GM18526 (cell line): ENCODE measurements around the gene UBN2.

Experiments used
- POLR2A ChIP-seq: IDR thresholded peaks from 3 replicates; pipeline ENCODE4 v1.6.1; 2011; ENCODE audit not compliant: insufficient read length; ENCODE audit errors: extremely low read depth

UBN2 gene

GRCh38 chr7:139332697-139333359, 101.8 kb downstream of the UBN2 start:
- no peak for TF ChIP-seq POLR2A

- no peak for TF ChIP-seq POLR2A
Observed at GRCh38 chr7:139334399-139335150, 103.5 kb downstream of the UBN2 start.

- no peak for TF ChIP-seq POLR2A
Observed at GRCh38 chr7:139339025-139339424, 108.0 kb downstream of the UBN2 start.

DNA sequence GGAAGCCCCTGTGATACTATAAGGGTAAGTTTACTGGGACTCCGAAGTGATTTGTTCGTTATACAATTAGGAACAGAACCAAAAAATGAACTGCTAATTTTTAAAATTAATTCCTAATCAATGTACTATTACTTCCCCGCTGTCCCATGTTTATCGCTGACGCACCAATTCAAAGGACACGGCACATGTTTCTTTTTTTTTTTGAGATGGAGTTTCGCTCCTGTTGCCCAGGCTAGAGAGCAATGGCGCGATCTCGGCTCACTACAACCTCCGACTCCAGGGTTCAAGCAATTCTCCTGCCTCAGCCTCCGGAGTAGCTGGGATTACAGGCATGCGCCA, 108.6 kb downstream of the UBN2 start:
- TF ChIP-seq POLR2A = no peak

GRCh38 chr7:139340037-139340807, 109.2 kb downstream of the UBN2 start:
- TF ChIP-seq POLR2A = peak; percentile 23

GRCh38 chr7:139340808-139341057, 109.7 kb downstream of the UBN2 start:
- TF ChIP-seq POLR2A = no peak

- TF ChIP-seq POLR2A = peak; percentile 45
Observed at GRCh38 chr7:139341058-139341775, 110.2 kb downstream of the UBN2 start, which contains the start of gene FMC1. Gene FMC1 (plus strand): TSS chr7:139341337. CDS start chr7:139341385, 48 bp downstream.

GRCh38 chr7:139341776-139342226, 110.8 kb downstream of the UBN2 start:
- no peak for TF ChIP-seq POLR2A

GRCh38 chr7:139345042-139345441, 114.0 kb downstream of the UBN2 start:
- TF ChIP-seq POLR2A = no peak

DNA sequence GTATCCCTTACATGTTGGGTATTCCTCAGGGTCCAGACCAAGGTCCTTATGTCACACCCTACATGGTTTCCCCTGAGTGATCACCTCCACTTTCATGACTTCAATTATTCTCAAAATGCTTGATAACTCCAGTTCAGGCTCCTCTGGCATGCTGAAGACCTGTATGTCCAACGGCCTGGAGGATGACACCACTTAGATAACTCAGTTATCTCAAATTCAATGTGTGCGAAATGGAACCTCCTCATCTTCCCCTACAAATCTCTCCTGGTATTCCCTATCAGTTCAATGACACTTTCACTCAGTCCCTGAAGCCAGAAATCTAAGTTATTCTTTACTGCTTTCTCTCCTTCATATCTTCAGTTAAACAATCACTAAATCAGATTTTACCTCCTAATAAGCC, 120.0 kb downstream of the UBN2 start:
- TF ChIP-seq POLR2A = no peak

- TF ChIP-seq POLR2A = no peak
Observed at GRCh38 chr7:139354729-139355128, 123.7 kb downstream of the UBN2 start.

GRCh38 chr7:139355320-139355719, 124.3 kb downstream of the UBN2 start:
- TF ChIP-seq POLR2A = no peak
